H1 (cell line): Measurements from ENCODE around the gene TAF3. TPM values are rescaled to one million over a fixed set of nuclear protein-coding genes. Genes with fewer than 3 reads are reported as not detected.

Source experiments
- CTBP2 ChIP-seq: IDR thresholded peaks from 2 replicates; pipeline ENCODE4 v1.7.0; 2011; ENCODE audit warnings: borderline replicate concordance, mild to moderate bottlenecking, moderate library complexity, mixed read lengths, low read length; ENCODE audit not compliant: insufficient read depth, insufficient read length
- EZH2 ChIP-seq: fragments of 200-600 bp; sonication (generic); IDR thresholded peaks from 2 replicates; pipeline ENCODE4 v1.7.1; 2012; ENCODE audit warnings: low read depth, mild to moderate bottlenecking, moderate library complexity, low read length, inconsistent platforms; ENCODE audit not compliant: severe bottlenecking
- GABPA ChIP-seq: IDR thresholded peaks from 2 replicates; pipeline ENCODE4 v1.6.1; 2011; ENCODE audit warnings: mild to moderate bottlenecking, low read length, moderate library complexity, borderline replicate concordance; ENCODE audit not compliant: insufficient read depth
- HDAC6 ChIP-seq: IDR thresholded peaks from one replicate; pipeline ENCODE4 v1.7.1; 2012; ENCODE audit warnings: low read depth, mild to moderate bottlenecking, inconsistent platforms, low read length, moderate library complexity
- KDM1A ChIP-seq: fragments of 200-600, 300-600 bp; sonication (generic); IDR thresholded peaks from 2 replicates; pipeline ENCODE4 v1.7.1; 2016; ENCODE audit warnings: mild to moderate bottlenecking, low read length, borderline replicate concordance
- NRF1 ChIP-seq: IDR thresholded peaks from 2 replicates; pipeline ENCODE4 v1.6.1; 2011; ENCODE audit warnings: mild to moderate bottlenecking, low read depth, low read length, improper control_type of control experiment
- POLR2AphosphoS5 ChIP-seq: IDR thresholded peaks from 2 replicates; pipeline ENCODE4 v1.6.1; 2011; ENCODE audit warnings: low read depth, low read length
- RAD21 ChIP-seq, 2 experiments: IDR thresholded peaks in 1 of 2; conservative IDR thresholded peaks in 1 of 2; 2 replicates each; pipeline ENCODE4 v1.6.1; 2011; ENCODE audit warnings: low read depth in 2 of 2, low read length in 2 of 2, improper control_type of control experiment in 1 of 2, inconsistent platforms in 1 of 2, mild to moderate bottlenecking in 1 of 2, moderate library complexity in 1 of 2
- RBBP5 ChIP-seq: IDR thresholded peaks from 2 replicates; pipeline ENCODE4 v1.7.1; 2012; ENCODE audit warnings: low read depth, mild to moderate bottlenecking, inconsistent platforms, low read length, moderate library complexity, borderline replicate concordance
- SIX5 ChIP-seq: IDR thresholded peaks from 2 replicates; pipeline ENCODE4 v1.6.1; 2011; ENCODE audit warnings: mild to moderate bottlenecking, low read depth, low read length
- USF2 ChIP-seq: IDR thresholded peaks from 2 replicates; pipeline ENCODE4 v1.6.1; 2011; ENCODE audit warnings: low read length, improper control_type of control experiment
- polyA plus RNA-seq, 7 experiments: library from polyadenylated mRNA; depleted of rRNA in 3 of 7; stranded (reverse) in 5 of 7; unstranded in 2 of 7; fragments of >200 nt in 5 of 7; fragments of 200-250 nt in 2 of 7; gene quantifications; 1 replicate in 5 of 7; 2 replicates in 1 of 7; 4 replicates in 1 of 7; pipeline versions ENCODE4 v1.2.1 to v1.2.3, GENCODE V29; 2011 to 2013; ENCODE audit warnings: missing spikeins in 2 of 7, mixed read lengths in 2 of 7
- total RNA-seq: library from RNA; stranded (reverse); fragmentation: NEBNext Ultra II Directional; extraction: Animal tissue kit (Norgen Biotek cat#: 25700); gene quantifications from 2 replicates; pipeline ENCODE4 v1.2.1, GENCODE V29; 2021

Gene TAF3
- total and polyA plus RNA-seq, 2 of the 8 experiments (the other 6 are each of a cell fraction or from before 2014, with no cell fraction given): 1.5 to 11.2 TPM

- TF ChIP-seq RAD21 (IDR thresholded peaks at IDR 0.05 in 1 of 2, conservative IDR thresholded peaks at IDR 0.05 in 1 of 2; ENCODE audit: low read depth in 2 of 2, low read length in 2 of 2) (no peak), SIX5 (no peak), USF2 (no peak), KDM1A (no peak), RBBP5 (no peak), NRF1 (no peak), POLR2AphosphoS5 (no peak), EZH2 (peak; percentile 66), GABPA (no peak), HDAC6 (no peak), CTBP2 (peak; percentile 38)
These were observed 224.6 kb downstream of the TAF3 start (continued) for GRCh38 chr10:8042721-8043568.
